ENCODE results near the gene NAV2. TPM values are rescaled to one million over a fixed set of nuclear protein-coding genes. Genes with fewer than 3 reads are reported as not detected.

Gene NAV2
- total RNA-seq, 4 donors from 2014 or later: 9.1 to 34.7 (median 22.2) TPM

GRCh38 chr11:20066013-20066782, 353.6 kb downstream of the NAV2 start:
- no peaks in the 10 kb centered on the region for H3K4me1 ChIP-seq
- H3K27ac ChIP-seq: no peak overlapping the region
- TF ChIP-seq CTCF (IDR thresholded peaks at IDR 0.05) (no peak), EP300 (IDR thresholded peaks at IDR 0.05) (no peak), POLR2AphosphoS5 (IDR thresholded peaks at IDR 0.05) (no peak), POLR2A (IDR thresholded peaks at IDR 0.05) (no peak)
- H3K27me3 ChIP-seq: no peaks in the 10 kb centered on the region
- no peak overlapping the region for H3K4me3 ChIP-seq
- no peaks in the 10 kb centered on the region for H3K9me3 ChIP-seq
- peaks cover 14% of the 10 kb centered on the region for H3K36me3 ChIP-seq
- DNase-seq (ENCODE audit: low spot score in 2 of 2): no peak
- 87% methylated on average over 5 of the region's 5 CpGs for WGBS

DNA sequence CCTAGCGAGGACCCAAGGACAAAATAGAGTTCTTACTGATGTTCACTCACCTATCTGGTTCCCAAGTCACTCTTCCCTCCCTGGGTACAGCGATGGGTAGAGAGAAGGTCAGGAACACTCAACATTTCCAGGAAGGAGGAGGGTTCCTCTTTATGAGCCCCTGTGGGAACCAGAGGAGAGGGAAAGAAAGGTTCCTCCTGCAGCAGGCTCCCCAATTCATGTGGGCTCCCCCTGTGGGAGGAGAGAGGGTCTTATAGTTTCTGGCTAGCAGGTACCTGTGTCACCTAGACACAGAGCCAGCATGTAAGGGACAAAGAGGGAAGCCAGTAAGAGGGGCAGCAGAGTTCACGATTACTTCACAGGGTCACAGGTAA, 354.1 kb downstream of the NAV2 start:
- H3K4me1 ChIP-seq: no peaks in the 10 kb centered on the region
- no peaks in the 10 kb centered on the region for H3K27me3 ChIP-seq
- H3K27ac ChIP-seq: no peak overlapping the region
- no peak for DNase-seq (ENCODE audit: low spot score in 2 of 2)
- WGBS: 90% methylated on average over 3 of the region's 3 CpGs
- H3K36me3 ChIP-seq: peaks cover 14% of the 10 kb centered on the region
- no peaks in the 10 kb centered on the region for H3K9me3 ChIP-seq
- TF ChIP-seq CTCF (IDR thresholded peaks at IDR 0.05) (no peak), POLR2A (IDR thresholded peaks at IDR 0.05) (no peak), EP300 (IDR thresholded peaks at IDR 0.05) (no peak), POLR2AphosphoS5 (IDR thresholded peaks at IDR 0.05) (no peak)
- H3K4me3 ChIP-seq: no peak overlapping the region

DNA sequence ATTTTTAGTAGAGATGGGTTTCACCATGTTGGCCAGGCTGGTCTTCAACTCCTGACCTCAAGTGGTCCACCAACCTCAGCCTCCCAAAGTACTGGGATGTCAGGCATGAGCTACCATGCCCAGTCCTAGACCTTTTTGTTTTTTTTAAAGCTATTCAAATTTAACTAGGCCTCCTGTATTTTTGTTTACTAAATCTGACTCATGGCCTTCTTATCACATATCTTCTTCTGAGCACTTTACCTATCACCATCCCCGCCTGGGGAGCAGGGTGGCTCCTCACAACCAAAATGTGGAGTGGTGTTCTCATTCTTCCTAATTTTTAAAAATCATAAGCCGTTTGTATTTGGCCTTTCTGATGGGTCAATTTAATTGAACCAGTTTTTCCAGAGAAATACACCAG, 355.0 kb downstream of the NAV2 start:
- no peak for TF ChIP-seq CTCF (IDR thresholded peaks at IDR 0.05)
- no peak for TF ChIP-seq POLR2A (IDR thresholded peaks at IDR 0.05)
- no peak for TF ChIP-seq EP300 (IDR thresholded peaks at IDR 0.05)
- no peak for TF ChIP-seq POLR2AphosphoS5 (IDR thresholded peaks at IDR 0.05)
- Histone ChIP-seq H3K4me1 (no peaks in the 10 kb centered on the region), H3K36me3 (peaks cover 14% of the 10 kb centered on the region), H3K27me3 (no peaks in the 10 kb centered on the region), H3K9me3 (no peaks in the 10 kb centered on the region), H3K4me3 (no peak overlapping the region), H3K27ac (no peak overlapping the region)
- DNase-seq (ENCODE audit: low spot score in 2 of 2): no peak
- WGBS: 81% methylated on average over 2 of the region's 2 CpGs

DNA sequence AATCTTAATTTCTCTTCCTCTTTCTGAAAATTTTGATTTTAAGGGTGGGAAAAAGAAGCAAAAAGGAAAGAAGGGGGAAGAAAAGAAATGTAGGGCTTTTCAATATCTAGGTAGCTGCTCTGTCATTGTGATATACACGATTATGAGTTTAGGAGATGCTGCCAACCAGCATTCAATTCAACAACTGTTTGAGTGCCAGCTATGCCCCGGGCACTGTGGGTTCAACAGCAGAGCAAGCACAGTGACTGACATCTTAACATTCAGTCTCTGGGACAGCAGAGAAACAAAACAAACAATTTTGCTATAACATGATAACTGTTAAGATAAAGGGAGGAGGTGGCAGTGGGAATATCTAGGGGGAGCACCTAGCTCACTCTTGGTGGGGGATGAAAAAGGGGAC, 356.1 kb downstream of the NAV2 start:
- Histone ChIP-seq H3K36me3 (peaks cover 14% of the 10 kb centered on the region), H3K27ac (no peak overlapping the region), H3K9me3 (no peaks in the 10 kb centered on the region), H3K27me3 (no peaks in the 10 kb centered on the region), H3K4me1 (no peaks in the 10 kb centered on the region), H3K4me3 (no peak overlapping the region)
- no peak for DNase-seq (ENCODE audit: low spot score in 2 of 2)
- 47% methylated on average over 2 of the region's 2 CpGs for WGBS
- TF ChIP-seq EP300 (IDR thresholded peaks at IDR 0.05) (no peak), CTCF (IDR thresholded peaks at IDR 0.05) (no peak), POLR2A (IDR thresholded peaks at IDR 0.05) (no peak), POLR2AphosphoS5 (IDR thresholded peaks at IDR 0.05) (no peak)

DNA sequence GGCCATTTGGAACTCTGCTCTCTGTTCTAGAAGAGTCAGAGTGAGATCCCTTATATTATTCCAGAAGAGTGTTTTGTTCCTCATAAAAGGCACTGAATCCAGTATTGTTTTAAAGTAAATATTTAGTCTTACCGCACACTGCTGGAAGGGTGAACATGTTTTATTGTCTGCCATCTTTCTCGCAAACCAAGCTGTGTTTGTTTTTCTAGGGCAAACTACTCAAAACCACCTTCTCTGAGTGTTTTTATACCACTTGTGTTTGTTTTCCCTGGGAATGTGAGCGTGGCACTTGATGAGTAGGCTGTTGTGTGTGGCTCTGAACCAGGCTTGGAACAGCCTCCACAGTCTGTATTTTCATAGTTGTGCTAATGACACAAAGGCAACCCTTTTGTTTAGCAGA, 357.8 kb downstream of the NAV2 start:
- WGBS: 81% methylated on average over 3 of the region's 3 CpGs
- no peak overlapping the region for H3K4me3 ChIP-seq
- no peak for TF ChIP-seq POLR2A (IDR thresholded peaks at IDR 0.05)
- no peak for TF ChIP-seq CTCF (IDR thresholded peaks at IDR 0.05)
- no peak for TF ChIP-seq EP300 (IDR thresholded peaks at IDR 0.05)
- no peak overlapping the region for H3K27ac ChIP-seq
- peaks cover 14% of the 10 kb centered on the region for H3K36me3 ChIP-seq
- no peaks in the 10 kb centered on the region for H3K9me3 ChIP-seq
- DNase-seq (ENCODE audit: low spot score in 2 of 2): no peak
- H3K4me1 ChIP-seq: no peaks in the 10 kb centered on the region
- H3K27me3 ChIP-seq: no peaks in the 10 kb centered on the region
